NCI-H1092 treated with DMSO at 0.1 percent for 48 hours (cell line): ENCODE data around the gene SEPTIN10.
"Not testable (repeated sequence)": the region's sequence is repeated elsewhere in the genome, so short reads cannot be mapped to it uniquely, and the experiment has no call there.

ENCODE experiments used
- DNase-seq: peaks from one replicate; lab custom pipeline; 2025; lab: John Stamatoyannopoulos, UW

Gene SEPTIN10

GRCh38 chr2:109613922-109614714 lies at the start of gene SEPTIN10, which contains the start of gene SOWAHC:
Gene SEPTIN10 (minus strand): TSS chr2:109613966. CDS start chr2:109613827, 139 bp downstream.
Gene SOWAHC (plus strand): TSS chr2:109614364. CDS start chr2:109614490, 126 bp downstream.
- DNase-seq: peak; percentile 91

- DNase-seq: peak; percentile 9
Measured at GRCh38 chr2:109662889-109663288, 49.1 kb upstream of the SEPTIN10 start.

GRCh38 chr2:109660046-109660860 lies 46.5 kb upstream of the SEPTIN10 start:
- no peak for DNase-seq

GRCh38 chr2:109659396-109660045 lies 45.8 kb upstream of the SEPTIN10 start:
- DNase-seq: no peak

DNA sequence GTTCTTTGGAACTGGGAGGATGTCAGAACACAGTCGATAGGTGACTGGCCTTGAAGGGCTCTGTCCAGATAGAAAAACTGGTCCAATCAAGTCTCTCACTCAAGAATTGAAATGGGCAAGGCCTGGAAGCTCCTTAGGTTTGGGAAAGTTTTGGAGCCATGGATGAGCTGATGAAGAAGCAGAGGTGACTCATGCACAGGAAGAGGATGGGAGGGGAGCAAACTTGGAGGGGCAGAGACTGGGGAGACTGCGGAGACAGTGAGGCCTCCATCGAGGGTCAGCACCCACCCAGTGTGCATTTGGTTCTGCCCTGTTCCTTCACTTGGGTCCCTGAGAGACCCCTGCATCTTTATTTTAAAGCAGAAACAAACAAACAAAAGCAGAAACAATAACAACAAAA lies 41.5 kb upstream of the SEPTIN10 start:
- no peak for DNase-seq

GRCh38 chr2:109654326-109655050 lies 40.7 kb upstream of the SEPTIN10 start:
- no peak for DNase-seq

- DNase-seq: no peak
Measured at GRCh38 chr2:109649736-109650695, 36.2 kb upstream of the SEPTIN10 start.

- DNase-seq: no peak
Measured at GRCh38 chr2:109648041-109648527, 34.3 kb upstream of the SEPTIN10 start.

DNA sequence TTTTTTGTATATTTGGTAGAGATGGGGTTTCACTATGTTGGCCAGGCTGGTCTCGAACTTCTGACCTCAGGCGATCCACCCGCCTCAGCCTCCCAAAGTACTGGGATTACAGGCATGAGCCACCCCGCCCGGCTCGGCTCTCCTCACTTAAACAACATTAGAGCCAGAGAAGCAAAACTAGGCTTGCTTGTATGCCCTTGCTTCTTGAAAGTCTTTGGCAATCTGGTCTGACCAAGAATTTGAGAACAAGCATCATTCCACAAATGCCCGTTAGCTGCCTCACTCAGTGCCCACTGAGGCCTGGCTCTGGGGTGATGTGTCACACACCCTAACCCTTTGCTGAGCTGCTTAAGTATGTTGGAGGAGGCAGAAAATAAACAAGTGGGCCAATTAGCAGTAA lies 33.9 kb upstream of the SEPTIN10 start:
- DNase-seq: no peak

DNA sequence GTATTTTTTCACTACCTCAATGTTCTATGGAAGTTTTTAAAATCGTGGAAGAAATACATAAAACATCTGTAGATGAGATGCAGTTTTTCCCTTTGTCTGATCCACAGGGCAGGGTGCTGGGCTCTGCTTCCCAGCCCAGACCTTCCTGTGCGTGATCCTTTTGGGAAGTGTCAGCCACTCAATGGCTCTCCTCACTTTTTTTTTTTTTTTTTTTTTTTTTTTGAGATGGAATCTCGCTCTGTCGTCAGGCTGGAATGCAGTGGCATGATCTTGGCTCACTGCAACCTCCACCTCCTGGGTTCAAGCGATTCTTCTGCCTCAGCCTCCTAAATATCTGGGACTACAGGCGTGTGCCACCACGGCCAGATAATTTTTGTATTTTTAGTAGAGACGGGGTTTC lies 33.2 kb upstream of the SEPTIN10 start:
- no peak for DNase-seq

DNA sequence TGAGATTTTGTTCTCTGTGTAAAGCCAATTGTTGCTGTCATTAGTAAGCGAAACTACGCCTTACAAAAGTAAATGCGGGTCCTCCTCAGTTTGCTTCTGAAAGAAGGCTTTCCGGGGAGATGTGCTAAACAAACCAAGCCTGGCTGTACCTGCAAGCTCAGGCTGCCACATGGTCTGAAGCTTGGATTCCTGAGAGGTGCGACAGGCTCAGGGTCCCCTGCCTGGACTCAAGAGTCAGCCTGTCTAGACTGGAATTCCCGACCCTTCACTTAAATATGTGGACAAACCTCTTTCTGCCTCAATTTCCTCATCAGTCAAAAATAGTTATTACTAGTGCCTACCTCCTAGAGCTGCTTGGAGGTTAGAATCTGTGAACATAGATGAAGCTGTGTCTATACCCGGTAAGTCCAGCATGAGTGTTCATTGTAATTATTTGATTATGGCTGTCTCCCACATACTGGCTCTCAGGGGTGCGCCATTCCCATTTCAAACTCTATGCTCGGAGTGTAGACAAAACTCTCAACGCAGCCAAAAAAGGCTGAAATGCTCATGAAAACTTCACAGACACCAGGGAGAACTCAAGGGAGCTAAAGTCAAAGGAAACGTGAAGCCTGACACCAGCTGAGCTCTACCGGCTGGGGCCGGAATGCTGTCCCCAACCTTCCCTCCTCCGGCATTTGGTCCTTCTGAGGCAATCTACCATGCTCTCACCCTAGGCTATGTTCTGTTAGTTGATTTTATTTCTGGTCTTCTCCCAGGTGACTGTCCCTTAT lies 31.8 kb upstream of the SEPTIN10 start:
- DNase-seq: no peak

- peak; percentile 24 for DNase-seq
Measured at GRCh38 chr2:109644571-109645275, 31.0 kb upstream of the SEPTIN10 start.

GRCh38 chr2:109640000-109640399 lies 26.2 kb upstream of the SEPTIN10 start:
- not testable (repeated sequence) for DNase-seq

DNA sequence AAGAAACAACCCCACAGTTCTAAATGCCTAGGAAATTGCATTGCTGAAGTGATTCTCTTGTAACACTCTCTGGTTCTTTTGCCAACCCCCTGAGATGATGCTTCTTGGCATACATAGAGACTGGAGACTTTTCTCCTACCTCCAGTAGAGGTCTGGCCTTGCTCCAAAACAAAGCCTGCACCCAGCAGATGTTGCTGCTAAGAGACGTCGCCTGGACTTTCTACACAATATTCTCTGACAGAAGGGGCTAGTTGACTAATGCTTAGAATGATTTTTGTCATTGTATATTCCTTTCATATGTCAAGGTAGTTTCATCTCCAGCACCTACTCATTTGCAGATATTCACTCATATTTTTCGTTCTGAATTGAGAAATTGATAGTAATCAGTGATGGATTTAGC lies 25.0 kb upstream of the SEPTIN10 start:
- peak; percentile 67 for DNase-seq

GRCh38 chr2:109637749-109638570 lies 24.2 kb upstream of the SEPTIN10 start:
- DNase-seq: no peak

DNA sequence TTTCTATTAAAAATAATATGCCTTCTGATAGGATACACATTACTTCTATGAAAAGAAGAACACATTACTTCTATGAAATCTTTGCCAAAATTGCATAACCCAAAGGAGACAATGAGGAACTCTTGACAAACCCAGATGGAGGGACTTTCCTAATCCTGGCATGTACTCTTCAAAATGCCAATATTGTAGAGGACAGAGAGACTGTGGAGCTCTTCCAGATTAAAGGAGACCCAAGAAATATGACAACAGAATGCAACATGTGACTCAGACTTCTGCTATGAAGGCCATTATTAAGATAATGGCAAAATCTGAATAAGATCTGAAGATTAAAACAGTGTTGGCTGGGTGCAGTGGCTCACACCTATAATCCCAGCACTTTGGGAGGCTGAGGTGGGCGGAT lies 22.6 kb upstream of the SEPTIN10 start:
- DNase-seq: no peak

- DNase-seq: no peak
Measured at GRCh38 chr2:109635426-109636304, 21.9 kb upstream of the SEPTIN10 start.
